Germinal center (tissue), 1 donor: ENCODE data around the gene SNAP47.

Source experiments
- DNase-seq: peaks from one replicate; pipeline ENCODE4 v3.0.0; 2012; ENCODE audit warnings: mixed read lengths, low spot score

Gene SNAP47

DNA sequence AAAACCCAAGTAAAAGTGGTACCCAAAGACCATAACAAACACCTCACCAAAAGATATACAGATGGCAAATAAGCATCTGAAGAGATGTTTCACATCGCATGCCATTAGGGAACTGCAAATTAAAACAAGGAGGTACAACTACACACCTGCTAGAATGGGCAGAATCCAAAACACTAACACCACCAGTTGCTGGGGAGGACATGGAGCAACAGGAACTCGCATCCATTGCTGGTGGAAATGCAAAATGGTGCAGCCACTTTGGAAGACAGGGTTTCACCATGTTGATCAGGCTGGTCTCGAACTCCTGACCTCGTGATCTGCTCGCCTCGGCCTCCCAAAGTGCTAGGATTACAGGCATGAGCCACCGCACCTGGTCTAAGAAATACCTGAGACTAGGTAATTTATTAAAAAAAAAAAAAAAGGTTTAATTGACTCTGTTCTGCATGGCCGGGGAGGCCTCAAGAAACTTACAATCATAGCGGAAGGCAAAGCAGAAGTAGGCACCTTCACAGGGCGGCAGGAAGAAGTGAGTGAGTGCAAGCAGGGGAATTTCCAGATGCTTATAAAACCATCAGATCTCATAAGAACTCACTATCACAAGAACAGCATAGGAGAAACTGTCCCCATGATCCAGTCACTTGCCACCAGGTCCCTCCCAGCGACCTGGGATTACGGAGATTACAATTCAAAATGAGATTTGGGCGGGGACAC, 50.0 kb downstream of the SNAP47 start:
- DNase-seq = no peak

- DNase-seq = no peak
These were observed 50.8 kb downstream of the SNAP47 start for GRCh38 chr1:227785805-227786671.

- no peak for DNase-seq
These were observed 51.7 kb downstream of the SNAP47 start for GRCh38 chr1:227786673-227787512.

GRCh38 chr1:227787513-227788270, 52.5 kb downstream of the SNAP47 start:
- peak; percentile 97 for DNase-seq

- no peak for DNase-seq
These were observed 53.2 kb downstream of the SNAP47 start for GRCh38 chr1:227788271-227789083.

GRCh38 chr1:227789084-227790033, 54.1 kb downstream of the SNAP47 start:
- no peak for DNase-seq

- DNase-seq = no peak
These were observed 54.8 kb downstream of the SNAP47 start for GRCh38 chr1:227790034-227790400.

DNA sequence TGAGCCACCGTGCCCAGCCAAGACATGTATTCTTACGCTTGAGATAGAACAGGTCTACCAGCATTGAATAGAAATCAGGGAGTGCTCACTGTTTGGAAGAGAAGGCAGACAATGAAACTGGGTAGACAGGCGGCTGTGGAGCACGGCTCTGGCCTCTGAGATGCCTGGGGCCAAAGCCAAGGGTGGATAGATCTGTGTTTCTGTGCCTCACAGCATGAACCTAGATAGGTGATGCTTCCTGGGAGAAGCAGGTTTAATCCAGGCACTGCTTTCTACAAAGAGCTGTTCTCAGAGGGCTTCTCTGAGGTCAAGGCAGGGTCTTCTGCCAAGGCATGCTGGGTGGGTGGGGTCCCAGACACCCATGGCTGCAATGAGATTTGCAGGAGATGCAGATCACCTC, 55.6 kb downstream of the SNAP47 start:
- DNase-seq = no peak

GRCh38 chr1:227791425-227792143, 56.3 kb downstream of the SNAP47 start:
- DNase-seq = no peak

GRCh38 chr1:227792216-227793078, 57.2 kb downstream of the SNAP47 start:
- DNase-seq = no peak

DNA sequence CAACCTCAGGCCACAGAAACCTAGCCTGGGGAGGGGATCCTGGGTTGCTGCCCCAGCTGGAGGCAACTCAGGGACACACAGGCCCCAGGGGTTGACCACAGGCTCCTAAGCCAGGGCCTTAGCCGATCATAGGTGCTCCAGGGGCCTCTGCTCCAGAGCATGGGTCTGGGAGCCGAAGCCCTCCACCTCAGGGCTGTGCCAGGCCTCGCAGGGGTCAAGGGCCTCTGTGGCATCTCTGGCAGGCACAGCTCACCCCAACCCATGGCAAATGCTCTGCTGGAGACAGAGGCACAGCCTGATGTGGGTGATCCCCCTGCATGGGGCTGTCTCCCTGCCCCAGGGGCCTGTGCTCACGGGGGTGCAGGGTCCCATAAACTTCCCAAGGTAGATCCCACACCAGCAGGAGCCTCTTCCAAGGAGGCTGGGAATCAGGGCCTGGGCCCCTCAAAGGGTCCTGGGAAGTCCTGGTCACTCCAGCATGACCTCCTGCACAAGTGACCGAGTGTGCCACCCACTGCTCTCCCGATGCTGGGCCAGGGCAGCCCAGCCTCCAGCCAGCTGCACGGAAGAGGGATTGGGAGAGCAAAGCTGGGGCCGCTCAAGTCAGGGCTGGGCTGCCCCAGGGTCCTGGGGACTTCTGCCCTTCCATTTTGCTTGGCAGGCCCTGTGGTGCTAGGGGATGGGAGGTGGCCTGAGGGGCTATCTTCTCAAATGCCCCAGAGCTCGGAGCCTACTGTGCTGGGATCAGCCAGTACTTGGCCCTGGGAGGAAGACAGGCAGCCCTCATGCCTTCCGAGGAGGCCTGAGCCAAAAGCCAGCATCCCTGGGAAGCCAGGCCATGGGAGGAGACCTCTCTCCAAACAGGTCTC, 58.1 kb downstream of the SNAP47 start:
- DNase-seq = peak; percentile 1

- DNase-seq = peak; percentile 1
These were observed 58.9 kb downstream of the SNAP47 start for GRCh38 chr1:227793948-227794816.

GRCh38 chr1:227794817-227795192, 59.6 kb downstream of the SNAP47 start:
- DNase-seq = no peak

GRCh38 chr1:227795732-227796131, 60.5 kb downstream of the SNAP47 start:
- DNase-seq = no peak

DNA sequence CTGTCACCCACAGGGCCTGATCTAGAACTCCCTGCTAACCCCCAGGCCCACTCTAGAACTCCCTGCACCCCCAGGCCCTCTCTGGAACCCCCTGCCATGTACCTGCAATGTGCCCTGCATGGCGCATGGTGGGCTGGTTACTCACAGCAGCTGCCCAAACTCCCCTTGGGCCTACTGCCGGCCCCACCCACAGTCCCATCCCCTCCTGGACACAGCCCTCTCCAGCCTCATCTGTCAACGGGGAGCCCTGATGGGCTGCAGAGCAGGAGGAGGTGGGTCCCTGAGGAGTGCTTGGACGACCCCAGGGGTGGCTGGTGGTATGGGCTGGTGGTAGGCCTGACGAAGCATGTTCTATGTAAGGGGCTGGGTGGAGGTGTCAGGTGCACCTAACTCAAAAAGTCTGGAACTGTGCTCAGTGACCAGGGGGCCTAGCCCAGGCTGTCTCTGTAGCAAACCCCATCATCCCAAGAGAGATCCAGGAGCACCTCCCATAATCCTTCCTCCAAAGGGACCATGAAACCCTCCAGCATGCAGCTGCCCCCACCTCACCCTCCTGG, 61.2 kb downstream of the SNAP47 start:
- no peak for DNase-seq

DNA sequence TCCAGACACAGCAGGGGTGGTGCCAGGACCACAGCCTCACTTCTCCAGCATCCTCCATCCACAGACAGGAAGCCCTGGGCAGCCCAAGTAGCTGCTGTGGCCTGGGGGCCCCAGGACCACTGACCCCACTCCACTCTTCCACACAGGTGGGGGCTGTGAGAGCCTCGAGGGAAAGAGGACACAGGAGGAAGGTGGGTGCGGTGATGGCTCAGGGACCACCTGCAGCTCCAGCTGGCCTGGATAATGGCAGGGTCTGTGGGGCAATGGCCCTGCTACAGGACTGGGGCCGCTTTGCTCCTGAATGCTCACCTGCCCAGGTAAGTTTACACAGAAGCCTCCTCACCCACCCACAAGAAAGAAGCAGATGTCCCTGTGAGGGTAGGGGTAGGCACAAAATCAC, 61.9 kb downstream of the SNAP47 start:
- no peak for DNase-seq
